A673 (cell line): ENCODE results near the gene RABGAP1L.
"Not testable (repeated sequence)": the region's sequence is repeated elsewhere in the genome, so short reads cannot be mapped to it uniquely, and the experiment has no call there.

Experiments used
- EZH2 ChIP-seq: fragments of 200-600 bp; sonication (generic); IDR thresholded peaks from 2 replicates; pipeline ENCODE4 v1.6.1; 2017; ENCODE audit warnings: borderline replicate concordance, low read depth, mild to moderate bottlenecking, mixed read lengths, antibody characterized with exemption, low read length; ENCODE audit not compliant: poor library complexity, severe bottlenecking
- TF ChIP-seq, protein P1 (sequence below): fragments of 300-800, 200-600 bp; sonication (generic); conservative IDR thresholded peaks from 2 replicates; pipeline ENCODE4 v1.5.1; 2017; ENCODE audit warnings: low read depth, mild to moderate bottlenecking, antibody characterized with exemption, low read length, moderate library complexity, mixed read lengths

DNA sequence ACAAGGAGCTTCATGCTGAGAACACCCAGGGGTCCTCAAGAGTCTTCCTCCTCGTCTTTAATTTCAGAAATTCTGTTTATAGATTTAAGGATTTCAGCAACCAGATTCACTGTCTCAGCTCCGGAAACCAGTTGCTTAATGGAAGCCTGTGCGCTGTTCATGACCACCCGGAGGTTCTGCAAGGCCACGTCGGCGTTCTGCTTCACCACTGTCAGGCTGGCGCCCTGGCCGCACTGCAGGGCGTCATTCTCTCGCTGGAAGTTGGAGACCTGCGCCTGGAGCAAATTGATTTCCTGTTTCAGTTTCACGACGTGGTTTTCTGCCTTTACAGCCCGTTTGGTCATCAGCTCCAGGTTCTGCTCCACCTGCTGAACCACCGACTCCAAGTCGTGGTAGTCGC is 885.3 kb downstream of the RABGAP1L start:
- TF ChIP-seq, protein P1, sequence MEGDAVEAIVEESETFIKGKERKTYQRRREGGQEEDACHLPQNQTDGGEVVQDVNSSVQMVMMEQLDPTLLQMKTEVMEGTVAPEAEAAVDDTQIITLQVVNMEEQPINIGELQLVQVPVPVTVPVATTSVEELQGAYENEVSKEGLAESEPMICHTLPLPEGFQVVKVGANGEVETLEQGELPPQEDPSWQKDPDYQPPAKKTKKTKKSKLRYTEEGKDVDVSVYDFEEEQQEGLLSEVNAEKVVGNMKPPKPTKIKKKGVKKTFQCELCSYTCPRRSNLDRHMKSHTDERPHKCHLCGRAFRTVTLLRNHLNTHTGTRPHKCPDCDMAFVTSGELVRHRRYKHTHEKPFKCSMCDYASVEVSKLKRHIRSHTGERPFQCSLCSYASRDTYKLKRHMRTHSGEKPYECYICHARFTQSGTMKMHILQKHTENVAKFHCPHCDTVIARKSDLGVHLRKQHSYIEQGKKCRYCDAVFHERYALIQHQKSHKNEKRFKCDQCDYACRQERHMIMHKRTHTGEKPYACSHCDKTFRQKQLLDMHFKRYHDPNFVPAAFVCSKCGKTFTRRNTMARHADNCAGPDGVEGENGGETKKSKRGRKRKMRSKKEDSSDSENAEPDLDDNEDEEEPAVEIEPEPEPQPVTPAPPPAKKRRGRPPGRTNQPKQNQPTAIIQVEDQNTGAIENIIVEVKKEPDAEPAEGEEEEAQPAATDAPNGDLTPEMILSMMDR: not testable (repeated sequence)
- not testable (repeated sequence) for TF ChIP-seq EZH2
